OCI-LY7 (cell line): ENCODE measurements around the gene MIS18A.

ENCODE experiments used
- EZH2phosphoT487 ChIP-seq: fragments of 200-600 bp; sonication (generic); IDR thresholded peaks from 2 replicates; pipeline ENCODE4 v1.6.1; 2018; ENCODE audit warnings: low read depth, borderline replicate concordance, mild to moderate bottlenecking, mixed run types, antibody characterized with exemption, low read length, moderate library complexity, mixed read lengths
- TF ChIP-seq, protein P1 (sequence below): fragments of 200-600 bp; sonication (generic); conservative IDR thresholded peaks from 2 replicates; pipeline ENCODE4 v1.5.1; 2014; ENCODE audit warnings: mild to moderate bottlenecking, antibody characterized with exemption, low read length, moderate library complexity, mixed read lengths

DNA sequence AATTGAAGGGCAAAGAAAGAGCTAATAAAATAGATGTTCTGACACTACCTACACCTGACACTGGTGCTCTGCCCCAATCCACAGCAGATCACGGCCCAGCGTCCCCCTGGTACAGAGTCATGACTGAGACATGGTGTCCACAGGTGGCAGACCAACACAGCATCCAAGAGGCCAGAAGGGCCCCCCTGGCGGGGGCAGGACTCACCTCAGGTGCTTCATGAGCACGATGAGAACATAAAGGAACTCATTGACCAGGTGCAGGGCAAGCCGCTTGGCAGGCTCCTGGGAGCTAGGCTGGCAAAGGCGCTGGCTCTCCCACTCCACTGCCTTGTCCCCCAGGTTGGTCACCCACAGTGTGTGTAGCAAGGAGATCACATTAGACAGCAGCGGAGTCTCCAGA, 40.2 kb upstream of the MIS18A start:
- TF ChIP-seq, protein P1, sequence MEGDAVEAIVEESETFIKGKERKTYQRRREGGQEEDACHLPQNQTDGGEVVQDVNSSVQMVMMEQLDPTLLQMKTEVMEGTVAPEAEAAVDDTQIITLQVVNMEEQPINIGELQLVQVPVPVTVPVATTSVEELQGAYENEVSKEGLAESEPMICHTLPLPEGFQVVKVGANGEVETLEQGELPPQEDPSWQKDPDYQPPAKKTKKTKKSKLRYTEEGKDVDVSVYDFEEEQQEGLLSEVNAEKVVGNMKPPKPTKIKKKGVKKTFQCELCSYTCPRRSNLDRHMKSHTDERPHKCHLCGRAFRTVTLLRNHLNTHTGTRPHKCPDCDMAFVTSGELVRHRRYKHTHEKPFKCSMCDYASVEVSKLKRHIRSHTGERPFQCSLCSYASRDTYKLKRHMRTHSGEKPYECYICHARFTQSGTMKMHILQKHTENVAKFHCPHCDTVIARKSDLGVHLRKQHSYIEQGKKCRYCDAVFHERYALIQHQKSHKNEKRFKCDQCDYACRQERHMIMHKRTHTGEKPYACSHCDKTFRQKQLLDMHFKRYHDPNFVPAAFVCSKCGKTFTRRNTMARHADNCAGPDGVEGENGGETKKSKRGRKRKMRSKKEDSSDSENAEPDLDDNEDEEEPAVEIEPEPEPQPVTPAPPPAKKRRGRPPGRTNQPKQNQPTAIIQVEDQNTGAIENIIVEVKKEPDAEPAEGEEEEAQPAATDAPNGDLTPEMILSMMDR, result no peak
- no peak for TF ChIP-seq EZH2phosphoT487
